GM23338 (cell line): ENCODE results near the gene CYBC1. TPM values are rescaled to one million over a fixed set of nuclear protein-coding genes. Genes with fewer than 3 reads are reported as not detected.

Experiments
- ATAC-seq: fragments of 200-7000 bp; cut with Tn5 transposase; 3 replicates; pipeline ENCODE4 v1.9.1; 2020
- DNase-seq: peaks from one replicate; pipeline ENCODE4 v3.0.0-alpha.2; 2015; ENCODE audit warnings: low spot score
- H2AFZ ChIP-seq: fragments of 200-600 bp; sonication (generic); 2 replicates; pipeline ENCODE4 v1.8.0; 2016; ENCODE audit warnings: antibody characterized with exemption, mild to moderate bottlenecking, moderate library complexity
- H3F3A ChIP-seq: fragments of 200-600 bp; sonication (generic); replicated peaks from 2 replicates; pipeline ENCODE4 v1.8.0; 2017; ENCODE audit warnings: antibody characterized with exemption, mixed run types, low read depth
- H3K27ac ChIP-seq: fragments of 200-600 bp; sonication (generic); 2 replicates; pipeline ENCODE4 v1.6.1; 2016; ENCODE audit warnings: low read depth
- H3K27me3 ChIP-seq: fragments of 200-600 bp; sonication (generic); 2 replicates; pipeline ENCODE4 v1.8.0; 2016; ENCODE audit warnings: mild to moderate bottlenecking, mixed run types, moderate library complexity; ENCODE audit not compliant: insufficient read depth
- H3K36me3 ChIP-seq: fragments of 200-600 bp; sonication (generic); 2 replicates; pipeline ENCODE4 v1.8.0; 2016; ENCODE audit warnings: mild to moderate bottlenecking; ENCODE audit not compliant: insufficient read depth
- H3K4me1 ChIP-seq: fragments of 200-600 bp; sonication (generic); 2 replicates; pipeline ENCODE4 v1.8.0; 2016; ENCODE audit warnings: mild to moderate bottlenecking, moderate library complexity; ENCODE audit not compliant: insufficient read depth
- H3K4me2 ChIP-seq: fragments of 200-600 bp; sonication (generic); 2 replicates; pipeline ENCODE4 v1.7.1; 2017; ENCODE audit warnings: mixed run types
- H3K4me3 ChIP-seq: fragments of 200-600 bp; sonication (generic); 2 replicates; pipeline ENCODE4 v1.6.1; 2016; ENCODE audit warnings: mixed run types
- H3K79me2 ChIP-seq: fragments of 200-600 bp; sonication (generic); replicated peaks from 2 replicates; pipeline ENCODE4 v1.8.0; 2017; ENCODE audit warnings: mild to moderate bottlenecking; ENCODE audit not compliant: insufficient read depth
- H3K9me2 ChIP-seq: fragments of 200-600 bp; sonication (generic); 2 replicates; pipeline ENCODE4 v1.8.0; 2017; ENCODE audit not compliant: insufficient read depth
- H4K20me1 ChIP-seq: fragments of 200-600 bp; sonication (generic); replicated peaks from 2 replicates; pipeline ENCODE4 v1.8.0; 2017; ENCODE audit warnings: mild to moderate bottlenecking; ENCODE audit not compliant: insufficient read depth
- H3K27ac Mint-ChIP-seq: 2 replicates; pipeline ENCODE4 v1.8.0; 2020; ENCODE audit warnings: inconsistent platforms, mild to moderate bottlenecking, moderate library complexity, mixed read lengths
- H3K27me3 Mint-ChIP-seq: 3 replicates; pipeline ENCODE4 v1.8.0; 2022; ENCODE audit warnings: low read depth, mild to moderate bottlenecking, moderate library complexity, mixed read lengths, inconsistent platforms; ENCODE audit not compliant: insufficient read depth, poor library complexity
- H3K36me3 Mint-ChIP-seq: 3 replicates; pipeline ENCODE4 v1.8.0; 2021; ENCODE audit warnings: low read depth, mild to moderate bottlenecking, inconsistent platforms, moderate library complexity, mixed read lengths
- H3K4me1 Mint-ChIP-seq: 3 replicates; pipeline ENCODE4 v1.8.0; 2020; ENCODE audit warnings: mild to moderate bottlenecking, inconsistent platforms, mixed read lengths
- H3K4me3 Mint-ChIP-seq: 3 replicates; pipeline ENCODE4 v1.8.0; 2021; ENCODE audit warnings: moderate library complexity, mild to moderate bottlenecking, inconsistent platforms, mixed read lengths
- H3K9me3 Mint-ChIP-seq: 3 replicates; pipeline ENCODE4 v1.8.0; 2020; ENCODE audit warnings: moderate library complexity, mild to moderate bottlenecking, inconsistent platforms, mixed read lengths
- CREB1 ChIP-seq: fragments of 250-450 bp; sonication (Bioruptor Pico); IDR thresholded peaks from 2 replicates; pipeline ENCODE4 v1.5.0; 2020; ENCODE audit warnings: low read depth, mild to moderate bottlenecking, moderate library complexity
- ETS1 ChIP-seq: IDR thresholded peaks from 2 replicates; pipeline ENCODE4 v1.6.1; 2016; ENCODE audit warnings: antibody characterized with exemption
- EZH2 ChIP-seq: fragments of 200-600 bp; sonication (generic); IDR thresholded peaks from one replicate; pipeline ENCODE4 v1.8.0; 2017; ENCODE audit warnings: antibody characterized with exemption, mild to moderate bottlenecking, low read depth; ENCODE audit not compliant: unreplicated experiment
- EZH2phosphoT487 ChIP-seq: fragments of 200-600 bp; sonication (generic); IDR thresholded peaks from one replicate; pipeline ENCODE4 v1.8.1; 2018; ENCODE audit warnings: antibody characterized with exemption; ENCODE audit not compliant: unreplicated experiment
- JUNB ChIP-seq: IDR thresholded peaks from one replicate; pipeline ENCODE4 v1.6.1; 2016; ENCODE audit warnings: antibody characterized with exemption; ENCODE audit not compliant: unreplicated experiment
- NANOG ChIP-seq: IDR thresholded peaks from 2 replicates; pipeline ENCODE4 v1.6.1; 2016; ENCODE audit warnings: antibody characterized with exemption, borderline replicate concordance
- POLR2AphosphoS5 ChIP-seq: IDR thresholded peaks from 2 replicates; pipeline ENCODE4 v1.6.1; 2016; ENCODE audit warnings: antibody characterized with exemption, low read depth
- REST ChIP-seq: IDR thresholded peaks from one replicate; pipeline ENCODE4 v1.6.1; 2018; ENCODE audit warnings: antibody characterized with exemption; ENCODE audit not compliant: unreplicated experiment
- STAT1 ChIP-seq: IDR thresholded peaks from one replicate; pipeline ENCODE4 v1.6.1; 2016; ENCODE audit warnings: antibody characterized with exemption; ENCODE audit not compliant: unreplicated experiment
- ZNF114 ChIP-seq: fragments of 250-450 bp; sonication (Bioruptor Pico); IDR thresholded peaks from 2 replicates; pipeline ENCODE4 v1.5.0; 2020; ENCODE audit warnings: mild to moderate bottlenecking, moderate library complexity
- ZNF331 ChIP-seq: fragments of 250-450 bp; sonication (Bioruptor Pico); IDR thresholded peaks from 2 replicates; pipeline ENCODE4 v1.5.0; 2020; ENCODE audit warnings: low read depth, mild to moderate bottlenecking, moderate library complexity
- ZNF462 ChIP-seq: fragments of 250-450 bp; sonication (Bioruptor Pico); IDR thresholded peaks from 2 replicates; pipeline ENCODE4 v1.5.0; 2020; ENCODE audit warnings: mild to moderate bottlenecking, moderate library complexity
- polyA plus RNA-seq: library from polyadenylated mRNA; unstranded; fragments of >200 nt; fragmentation: Nextera tagmentation; extraction: Ambion mirVana; gene quantifications from 2 replicates; pipeline ENCODE4 v1.2.1, GENCODE V29; 2016
- total RNA-seq: library from RNA; depleted of rRNA; stranded (reverse); fragments of >200 nt; shearing (Covaris generic); gene quantifications from 2 replicates; pipeline ENCODE4 v1.2.3, GENCODE V29; 2014
- TF ChIP-seq, protein P1 (sequence below), 2 experiments: fragments of 200-600 bp in 1 of 2; sonication (generic) in 1 of 2; conservative IDR thresholded peaks; 2 replicates each; pipeline versions ENCODE4 v1.5.1 to v1.6.1; 2016 to 2017; ENCODE audit warnings: antibody characterized with exemption in 2 of 2, low read depth in 2 of 2, mild to moderate bottlenecking in 2 of 2, moderate library complexity in 1 of 2

CYBC1 gene
- total and polyA plus RNA-seq, 2 experiments from 2014 or later = 24.7 to 72.4 TPM

DNA sequence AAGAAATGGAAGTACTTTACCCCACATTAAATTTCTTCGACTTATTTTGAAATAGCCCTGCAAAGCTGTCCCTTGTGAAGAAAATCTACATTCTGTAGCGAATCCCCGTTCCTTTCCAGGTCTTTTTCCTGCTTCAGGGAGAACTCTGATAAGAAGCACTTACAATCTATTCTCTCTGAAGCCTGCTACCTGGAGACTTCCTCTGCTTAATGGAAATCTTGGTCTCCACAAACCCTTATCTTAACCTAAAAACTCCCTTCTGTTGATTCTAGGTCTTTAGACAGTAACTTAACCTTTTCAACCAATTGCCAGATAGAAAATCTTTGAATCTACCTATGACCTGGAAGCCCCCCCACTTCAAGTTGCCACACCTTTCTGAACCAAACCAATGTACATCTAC is 1.6 kb upstream of the CYBC1 start:
- no peaks in the 10 kb centered on the region; the same call in 1 of the 2 replicates for H3K9me2 ChIP-seq
- Mint-ChIP-seq H3K27ac (no peak overlapping the region), H3K36me3 (peaks cover 3% of the 10 kb centered on the region; the same call in 2 of the 3 replicates), H3K9me3 (peaks cover 39% of the 10 kb centered on the region), H3K4me3 (no peak overlapping the region), H3K27me3 (peaks cover 11% of the 10 kb centered on the region), H3K4me1 (peaks cover 19% of the 10 kb centered on the region)
- ATAC-seq (no peak), DNase-seq (no peak)
- no peaks in the 10 kb centered on the region; the same call in 1 of the 2 replicates for H4K20me1 ChIP-seq
- no peaks in the 10 kb centered on the region for H3K27me3 ChIP-seq
- H3K4me1 ChIP-seq = peaks cover 17% of the 10 kb centered on the region; the same call in 1 of the 2 replicates
- H3F3A ChIP-seq = 0 out of 2 replicates have a peak, but pooled peaks cover 3% of the 10 kb centered on the region
- H3K4me3 ChIP-seq = no peak overlapping the region
- no peak overlapping the region for H2AFZ ChIP-seq
- TF ChIP-seq EZH2 (no peak), ZNF462 (no peak), STAT1 (no peak), NANOG (no peak), JUNB (no peak), REST (no peak), CREB1 (no peak), EZH2phosphoT487 (no peak), ZNF331 (CRISPR knock-in tag) (no peak), ETS1 (no peak), ZNF114 (CRISPR knock-in tag) (no peak), POLR2AphosphoS5 (no peak)
- TF ChIP-seq, protein P1, sequence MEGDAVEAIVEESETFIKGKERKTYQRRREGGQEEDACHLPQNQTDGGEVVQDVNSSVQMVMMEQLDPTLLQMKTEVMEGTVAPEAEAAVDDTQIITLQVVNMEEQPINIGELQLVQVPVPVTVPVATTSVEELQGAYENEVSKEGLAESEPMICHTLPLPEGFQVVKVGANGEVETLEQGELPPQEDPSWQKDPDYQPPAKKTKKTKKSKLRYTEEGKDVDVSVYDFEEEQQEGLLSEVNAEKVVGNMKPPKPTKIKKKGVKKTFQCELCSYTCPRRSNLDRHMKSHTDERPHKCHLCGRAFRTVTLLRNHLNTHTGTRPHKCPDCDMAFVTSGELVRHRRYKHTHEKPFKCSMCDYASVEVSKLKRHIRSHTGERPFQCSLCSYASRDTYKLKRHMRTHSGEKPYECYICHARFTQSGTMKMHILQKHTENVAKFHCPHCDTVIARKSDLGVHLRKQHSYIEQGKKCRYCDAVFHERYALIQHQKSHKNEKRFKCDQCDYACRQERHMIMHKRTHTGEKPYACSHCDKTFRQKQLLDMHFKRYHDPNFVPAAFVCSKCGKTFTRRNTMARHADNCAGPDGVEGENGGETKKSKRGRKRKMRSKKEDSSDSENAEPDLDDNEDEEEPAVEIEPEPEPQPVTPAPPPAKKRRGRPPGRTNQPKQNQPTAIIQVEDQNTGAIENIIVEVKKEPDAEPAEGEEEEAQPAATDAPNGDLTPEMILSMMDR (conservative IDR thresholded peaks at IDR 0.05; ENCODE audit: low read depth in 2 of 2) = no peak
- no peaks in the 10 kb centered on the region for H3K36me3 ChIP-seq
- H3K4me2 ChIP-seq = no peak overlapping the region
- H3K27ac ChIP-seq = no peak overlapping the region
- 0 out of 2 replicates have a peak, but pooled peaks cover 5% of the 10 kb centered on the region for H3K79me2 ChIP-seq
